Kidney epithelial cell (primary cell): ENCODE data around the gene SYNE3. TPM values are rescaled to one million over a fixed set of nuclear protein-coding genes. Genes with fewer than 3 reads are reported as not detected.
A peak's percentile ranks its signal among the peaks of the same experiment; 100 is the strongest.

Experiments used
- DNase-seq: peaks from one replicate; pipeline ENCODE4 v3.0.0-alpha.2; 2010; ENCODE audit warnings: low read depth
- H3K27me3 ChIP-seq: 2 replicates; pipeline ENCODE4 v1.6.0; 2011; ENCODE audit warnings: low read length; ENCODE audit not compliant: control insufficient read depth, insufficient read depth
- H3K36me3 ChIP-seq: 2 replicates; pipeline ENCODE4 v1.5.1; 2011; ENCODE audit warnings: low read length; ENCODE audit not compliant: control insufficient read depth, insufficient read depth
- H3K4me3 ChIP-seq: 2 replicates; pipeline ENCODE4 v1.5.1; 2011; ENCODE audit warnings: low read depth, mild to moderate bottlenecking, control low read depth, low read length
- total RNA-seq: library from RNA; depleted of rRNA; stranded (reverse); fragments of >200 nt; gene quantifications from 2 replicates; pipeline ENCODE4 v1.2.3, GENCODE V29; 2015
- TF ChIP-seq, protein P1 (sequence below): IDR thresholded peaks from 2 replicates; pipeline ENCODE4 v1.5.1; 2011; ENCODE audit warnings: mild to moderate bottlenecking, moderate library complexity, low read length, control low read depth, inconsistent platforms; ENCODE audit not compliant: insufficient read depth, poor library complexity, severe bottlenecking

The SYNE3 gene
- total RNA-seq, 1 donor from 2014 or later, result 2.2 TPM

GRCh38 chr14:95530473-95531276 is 14.2 kb upstream of the SYNE3 start:
- TF ChIP-seq, protein P1, sequence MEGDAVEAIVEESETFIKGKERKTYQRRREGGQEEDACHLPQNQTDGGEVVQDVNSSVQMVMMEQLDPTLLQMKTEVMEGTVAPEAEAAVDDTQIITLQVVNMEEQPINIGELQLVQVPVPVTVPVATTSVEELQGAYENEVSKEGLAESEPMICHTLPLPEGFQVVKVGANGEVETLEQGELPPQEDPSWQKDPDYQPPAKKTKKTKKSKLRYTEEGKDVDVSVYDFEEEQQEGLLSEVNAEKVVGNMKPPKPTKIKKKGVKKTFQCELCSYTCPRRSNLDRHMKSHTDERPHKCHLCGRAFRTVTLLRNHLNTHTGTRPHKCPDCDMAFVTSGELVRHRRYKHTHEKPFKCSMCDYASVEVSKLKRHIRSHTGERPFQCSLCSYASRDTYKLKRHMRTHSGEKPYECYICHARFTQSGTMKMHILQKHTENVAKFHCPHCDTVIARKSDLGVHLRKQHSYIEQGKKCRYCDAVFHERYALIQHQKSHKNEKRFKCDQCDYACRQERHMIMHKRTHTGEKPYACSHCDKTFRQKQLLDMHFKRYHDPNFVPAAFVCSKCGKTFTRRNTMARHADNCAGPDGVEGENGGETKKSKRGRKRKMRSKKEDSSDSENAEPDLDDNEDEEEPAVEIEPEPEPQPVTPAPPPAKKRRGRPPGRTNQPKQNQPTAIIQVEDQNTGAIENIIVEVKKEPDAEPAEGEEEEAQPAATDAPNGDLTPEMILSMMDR, result no peak
- no peak overlapping the region for H3K4me3 ChIP-seq
- H3K36me3 ChIP-seq, result no peaks in the 10 kb centered on the region
- no peak for DNase-seq
- no peaks in the 10 kb centered on the region for H3K27me3 ChIP-seq

GRCh38 chr14:95529216-95529615 is 12.8 kb upstream of the SYNE3 start:
- Histone ChIP-seq H3K4me3 (no peak overlapping the region), H3K27me3 (no peaks in the 10 kb centered on the region), H3K36me3 (no peaks in the 10 kb centered on the region)
- TF ChIP-seq, protein P1, result no peak
- DNase-seq, result no peak

DNA sequence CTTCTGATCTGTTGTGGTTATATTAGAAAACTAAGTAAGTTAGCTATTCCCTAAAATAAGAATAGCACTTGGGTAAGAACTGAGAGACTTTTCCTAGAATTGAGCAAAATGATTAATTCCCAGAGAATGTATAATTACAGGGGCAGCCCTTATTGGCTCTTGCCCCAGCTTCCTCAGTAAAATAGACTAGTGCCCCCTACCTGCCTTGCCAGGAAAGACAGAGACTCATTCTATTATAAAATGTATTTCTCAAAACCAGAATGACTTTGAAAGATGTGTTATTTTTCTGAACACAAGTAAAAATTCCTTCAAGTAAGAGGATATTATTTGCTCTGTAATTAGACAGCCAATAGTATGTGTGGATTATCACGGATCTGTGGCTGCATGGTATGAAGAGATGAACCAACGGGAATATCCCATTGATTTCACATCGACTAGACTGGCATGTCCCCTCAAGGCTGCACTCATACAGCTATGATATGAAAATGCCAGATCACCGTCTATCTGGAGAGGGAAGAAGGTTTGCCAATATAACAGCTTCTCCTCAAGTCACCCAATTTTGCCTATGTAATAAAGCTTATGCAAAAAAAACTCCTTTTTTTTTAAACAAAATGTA is 11.0 kb upstream of the SYNE3 start:
- DNase-seq, result no peak
- Histone ChIP-seq H3K27me3 (no peaks in the 10 kb centered on the region), H3K36me3 (no peaks in the 10 kb centered on the region), H3K4me3 (no peak overlapping the region)
- TF ChIP-seq, protein P1, result peak; percentile 63

DNA sequence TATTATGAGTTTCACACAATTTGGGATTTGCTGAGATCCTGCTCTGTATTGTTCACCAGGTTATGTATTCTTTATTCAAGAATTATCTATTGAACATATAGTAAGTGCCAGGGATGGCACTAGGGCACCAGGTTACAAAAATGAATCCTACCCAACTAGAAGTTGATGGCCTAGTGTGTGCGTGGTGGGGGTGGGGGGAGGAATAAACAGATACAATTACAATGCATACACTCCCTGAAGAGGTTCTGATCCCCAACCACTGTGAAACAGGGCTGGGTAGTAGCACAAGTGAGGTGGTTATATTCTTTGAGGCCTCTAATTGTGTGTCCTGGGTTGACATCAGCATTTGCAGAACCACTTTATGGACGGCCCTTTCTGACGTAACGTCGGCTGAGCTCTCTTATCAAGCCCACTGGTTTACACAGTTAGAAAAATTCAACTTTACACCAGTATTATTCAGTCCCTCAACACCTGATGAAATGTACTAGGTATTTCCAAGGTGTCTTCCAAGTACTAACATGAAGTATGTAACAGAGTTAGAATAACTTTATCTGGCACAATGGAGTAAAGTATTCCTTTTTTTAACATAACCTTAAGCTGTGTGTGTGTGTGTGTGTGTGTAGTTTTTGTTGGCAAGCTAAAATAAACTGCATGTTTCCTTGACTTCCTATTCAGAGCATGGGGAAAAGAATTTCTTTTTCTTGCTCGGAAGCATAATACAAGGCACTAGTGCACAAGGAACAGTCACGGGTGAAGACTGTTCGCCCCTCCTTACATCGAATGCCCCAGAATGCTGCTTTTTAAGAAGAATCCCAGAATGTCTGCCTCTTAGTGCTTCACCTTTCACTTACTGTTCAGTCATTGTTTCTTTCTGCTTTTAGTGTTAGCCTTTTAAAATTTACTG is 10.3 kb upstream of the SYNE3 start:
- Histone ChIP-seq H3K27me3 (no peaks in the 10 kb centered on the region), H3K4me3 (no peak overlapping the region), H3K36me3 (no peaks in the 10 kb centered on the region)
- TF ChIP-seq, protein P1, result no peak
- no peak for DNase-seq

DNA sequence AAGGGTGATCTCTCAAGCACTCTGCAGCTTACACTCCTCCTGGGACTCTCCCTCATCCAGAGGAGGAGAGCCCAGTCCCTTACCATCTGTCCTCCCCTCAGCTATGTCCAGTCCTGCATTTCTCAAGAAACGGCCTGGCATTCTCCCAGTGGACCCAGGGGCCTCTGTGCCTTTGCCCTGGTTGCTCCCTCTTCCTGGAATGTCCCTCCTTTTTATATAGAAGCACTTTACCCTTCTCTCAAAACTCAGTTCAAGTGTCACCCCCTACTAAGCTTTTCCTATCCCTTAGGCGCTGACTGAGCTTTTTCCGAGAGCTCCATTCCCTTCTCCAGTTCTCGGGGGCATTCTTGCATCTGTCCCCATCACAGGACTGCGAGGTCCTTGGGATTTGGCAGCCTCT is 9.5 kb upstream of the SYNE3 start:
- Histone ChIP-seq H3K36me3 (no peaks in the 10 kb centered on the region), H3K27me3 (no peaks in the 10 kb centered on the region), H3K4me3 (no peak overlapping the region)
- no peak for DNase-seq
- TF ChIP-seq, protein P1, result no peak
